H1 (cell line): ENCODE results near the gene DRAXIN. TPM values are rescaled to one million over a fixed set of nuclear protein-coding genes. Genes with fewer than 3 reads are reported as not detected.
A peak's percentile ranks its signal among the peaks of the same experiment; 100 is the strongest.

Experiments used
- CTCF ChIA-PET: fragments of 300-600 bp; sonication (Branson Sonifier 250); formaldehyde crosslinking; loops from one replicate; lab custom pipeline; 2021; ENCODE audit not compliant: partially characterized antibody; lab: Charles Lee
- POLR2A ChIA-PET: fragments of 300-600 bp; sonication (Branson Sonifier 250); formaldehyde crosslinking; loops from one replicate; lab custom pipeline; 2021; ENCODE audit warnings: inconsistent platforms; ENCODE audit not compliant: partially characterized antibody; lab: Charles Lee
- DNase-seq, 2 experiments: peaks; one replicate each; pipeline versions ENCODE4 v3.0.0 to v3.0.0-alpha.2; 2010 to 2022; ENCODE audit warnings: low spot score in 2 of 2, low read depth in 1 of 2, mixed read lengths in 1 of 2
- FAIRE-seq: peaks from 2 replicates; lab custom pipeline; 2011; peaks lifted over from hg19 to GRCh38; lab: Jason Lieb, UNC
- H2AFZ ChIP-seq: 2 replicates; pipeline ENCODE4 v1.8.1; 2012; ENCODE audit warnings: low read length, inconsistent platforms
- H2AK5ac ChIP-seq: 2 replicates; pipeline ENCODE4 v1.6.1; 2013; ENCODE audit warnings: low read depth, low read length
- H2BK120ac ChIP-seq: replicated peaks from 2 replicates; pipeline ENCODE3; 2013; ENCODE audit warnings: low read depth, low read length, inconsistent platforms
- H2BK12ac ChIP-seq: 2 replicates; pipeline ENCODE4 v1.6.1; 2013; ENCODE audit warnings: low read depth, low read length
- H2BK15ac ChIP-seq: 2 replicates; pipeline ENCODE4 v1.6.1; 2013; ENCODE audit warnings: low read length
- H2BK20ac ChIP-seq: 2 replicates; pipeline ENCODE4 v1.6.1; 2013; ENCODE audit warnings: low read length
- H2BK5ac ChIP-seq: 2 replicates; pipeline ENCODE4 v1.6.1; 2013; ENCODE audit warnings: low read depth, low read length
- H3K14ac ChIP-seq: 2 replicates; pipeline ENCODE4 v1.6.1; 2013; ENCODE audit warnings: inconsistent platforms; ENCODE audit not compliant: insufficient read length
- H3K18ac ChIP-seq: 2 replicates; pipeline ENCODE4 v1.6.1; 2013; ENCODE audit warnings: low read length; ENCODE audit errors: extremely low read depth
- H3K23ac ChIP-seq: 2 replicates; pipeline ENCODE4 v1.6.1; 2013; ENCODE audit warnings: inconsistent platforms; ENCODE audit not compliant: insufficient read length
- H3K23me2 ChIP-seq: 2 replicates; pipeline ENCODE4 v1.6.1; 2013; ENCODE audit warnings: low read depth, low read length
- H3K27ac ChIP-seq: 2 replicates; pipeline ENCODE4 v1.6.1; 2011; ENCODE audit warnings: low read depth, low read length, inconsistent platforms
- H3K27me3 ChIP-seq, 4 experiments: replicated peaks in 1 of 4; 1 replicate in 1 of 4; 2 replicates in 3 of 4; pipeline versions ENCODE4 v1.6.1 to v1.8.1; 2011 to 2013; ENCODE audit warnings: low read length in 3 of 4, mild to moderate bottlenecking in 3 of 4, inconsistent platforms in 2 of 4, mixed read lengths in 2 of 4, moderate library complexity in 1 of 4; ENCODE audit not compliant: control insufficient read depth in 3 of 4, insufficient read depth in 3 of 4; ENCODE audit errors: extremely low read depth in 1 of 4
- H3K36me3 ChIP-seq, 4 experiments: 2 replicates each; pipeline versions ENCODE4 v1.6.1 to v1.8.1; 2011 to 2013; ENCODE audit warnings: mild to moderate bottlenecking in 4 of 4, low read length in 3 of 4, moderate library complexity in 2 of 4, control low read depth in 1 of 4, inconsistent platforms in 1 of 4; ENCODE audit not compliant: insufficient read depth in 4 of 4, control insufficient read depth in 2 of 4
- H3K4ac ChIP-seq: replicated peaks from 2 replicates; pipeline ENCODE3; 2013; ENCODE audit warnings: low read length, low read depth, mixed read lengths, inconsistent platforms; ENCODE audit not compliant: insufficient read length
- H3K4me1 ChIP-seq, 4 experiments: replicated peaks in 1 of 4; 1 replicate in 1 of 4; 2 replicates in 3 of 4; pipeline versions ENCODE4 v1.6.1 to v1.8.1; 2011 to 2013; ENCODE audit warnings: low read length in 3 of 4, inconsistent platforms in 2 of 4, mixed read lengths in 1 of 4; ENCODE audit not compliant: insufficient read depth in 4 of 4, control insufficient read depth in 3 of 4
- H3K4me2 ChIP-seq, 2 experiments: 2 replicates each; pipeline versions ENCODE4 v1.6.1 to v1.8.1; 2011 to 2013; ENCODE audit warnings: low read depth in 2 of 2, low read length in 2 of 2, control low read depth in 1 of 2, inconsistent platforms in 1 of 2, mild to moderate bottlenecking in 1 of 2; ENCODE audit not compliant: insufficient read depth in 1 of 2
- H3K4me3 ChIP-seq, 4 experiments: fragments of 200-600, 300-600 bp in 1 of 4; sonication (generic), shearing (Covaris generic), sonication (Bioruptor Twin) in 1 of 4; 2 replicates each; pipeline versions ENCODE4 v1.5.1 to v1.8.1; 2011 to 2016; ENCODE audit warnings: low read length in 4 of 4, low read depth in 3 of 4, control low read depth in 2 of 4, inconsistent platforms in 2 of 4, mild to moderate bottlenecking in 2 of 4, mixed read lengths in 1 of 4, moderate library complexity in 1 of 4; ENCODE audit not compliant: insufficient read depth in 2 of 4; ENCODE audit errors: extremely low read depth in 1 of 4
- H3K56ac ChIP-seq: replicated peaks from 2 replicates; pipeline ENCODE3; 2013; ENCODE audit warnings: low read depth, mild to moderate bottlenecking, mixed read lengths, low read length, inconsistent platforms; ENCODE audit not compliant: insufficient read length
- H3K79me1 ChIP-seq: 2 replicates; pipeline ENCODE4 v1.6.1; 2013; ENCODE audit warnings: low read depth, low read length, control low read depth
- H3K79me2 ChIP-seq, 2 experiments: 2 replicates each; pipeline versions ENCODE4 v1.6.1 to v1.8.1; 2012 to 2013; ENCODE audit warnings: low read length in 2 of 2, mild to moderate bottlenecking in 2 of 2, inconsistent platforms in 1 of 2; ENCODE audit not compliant: insufficient read depth in 2 of 2, control insufficient read depth in 1 of 2
- H3K9ac ChIP-seq, 4 experiments: replicated peaks in 1 of 4; 1 replicate in 1 of 4; 2 replicates in 3 of 4; pipeline versions ENCODE4 v1.6.1 to v1.8.1; 2011 to 2013; ENCODE audit warnings: low read depth in 3 of 4, low read length in 3 of 4, control low read depth in 2 of 4, mild to moderate bottlenecking in 2 of 4, moderate library complexity in 2 of 4, inconsistent platforms in 1 of 4; ENCODE audit errors: extremely low read depth in 1 of 4
- H3K9me3 ChIP-seq, 2 experiments: 2 replicates each; pipeline versions ENCODE4 v1.6.1 to v1.8.1; 2012 to 2013; ENCODE audit warnings: mild to moderate bottlenecking in 2 of 2, moderate library complexity in 2 of 2, control low read depth in 1 of 2, inconsistent platforms in 1 of 2, low read depth in 1 of 2, low read length in 1 of 2, mixed read lengths in 1 of 2; ENCODE audit not compliant: insufficient read depth in 2 of 2
- H4K20me1 ChIP-seq, 2 experiments: replicated peaks in 1 of 2; 2 replicates each; pipeline versions ENCODE3 to v1.8.1; 2011 to 2013; ENCODE audit warnings: inconsistent platforms in 2 of 2, low read length in 2 of 2, mild to moderate bottlenecking in 1 of 2; ENCODE audit not compliant: insufficient read depth in 2 of 2, control insufficient read depth in 1 of 2
- H4K5ac ChIP-seq: 2 replicates; pipeline ENCODE4 v1.6.1; 2013; ENCODE audit warnings: low read length, low read depth, mixed read lengths, inconsistent platforms; ENCODE audit not compliant: insufficient read length
- H4K8ac ChIP-seq: 2 replicates; pipeline ENCODE4 v1.8.0; 2013; ENCODE audit warnings: mild to moderate bottlenecking, moderate library complexity, low read length, inconsistent platforms; ENCODE audit not compliant: insufficient read depth; ENCODE audit errors: extremely low read depth
- H4K91ac ChIP-seq: replicated peaks from 2 replicates; pipeline ENCODE3; 2013; ENCODE audit warnings: low read length, mixed read lengths, inconsistent platforms; ENCODE audit not compliant: insufficient read length
- HDAC6 ChIP-seq: IDR thresholded peaks from one replicate; pipeline ENCODE4 v1.7.1; 2012; ENCODE audit warnings: low read depth, mild to moderate bottlenecking, inconsistent platforms, low read length, moderate library complexity
- RAD21 ChIP-seq, 2 experiments: IDR thresholded peaks in 1 of 2; conservative IDR thresholded peaks in 1 of 2; 2 replicates each; pipeline ENCODE4 v1.6.1; 2011; ENCODE audit warnings: low read depth in 2 of 2, low read length in 2 of 2, improper control_type of control experiment in 1 of 2, inconsistent platforms in 1 of 2, mild to moderate bottlenecking in 1 of 2, moderate library complexity in 1 of 2
- SP1 ChIP-seq: IDR thresholded peaks from 2 replicates; pipeline ENCODE4 v1.6.1; 2011; ENCODE audit warnings: low read depth, low read length
- WGBS, 2 experiments: shearing (Covaris generic) in 1 of 2; methylation state at CpG; one replicate each; pipeline versions ENCODE4 v1.1.6 to v1.1.7; 2013 to 2015; ENCODE audit warnings: low lambda C conversion rate in 2 of 2, mixed read lengths in 2 of 2, inconsistent platforms in 1 of 2, low coverage in 1 of 2, missing lambda C conversion rate in 1 of 2; ENCODE audit not compliant: insufficient replicate concordance in 2 of 2, insufficient coverage in 1 of 2, insufficient read length in 1 of 2; ENCODE audit errors: extremely low coverage in 1 of 2, missing lambda C conversion rate in 1 of 2; 5-methylcytosine and 5-hydroxymethylcytosine counted together
- polyA plus RNA-seq, 7 experiments: library from polyadenylated mRNA; depleted of rRNA in 3 of 7; stranded (reverse) in 5 of 7; unstranded in 2 of 7; fragments of >200 nt in 5 of 7; fragments of 200-250 nt in 2 of 7; gene quantifications; 1 replicate in 5 of 7; 2 replicates in 1 of 7; 4 replicates in 1 of 7; pipeline versions ENCODE4 v1.2.1 to v1.2.3, GENCODE V29; 2011 to 2013; ENCODE audit warnings: missing spikeins in 2 of 7, mixed read lengths in 2 of 7
- total RNA-seq: library from RNA; stranded (reverse); fragmentation: NEBNext Ultra II Directional; extraction: Animal tissue kit (Norgen Biotek cat#: 25700); gene quantifications from 2 replicates; pipeline ENCODE4 v1.2.1, GENCODE V29; 2021
- TF ChIP-seq, protein P1 (sequence below), 3 experiments: IDR thresholded peaks; 1 replicate in 2 of 3; 2 replicates in 1 of 3; pipeline versions ENCODE4 v1.5.1 to v1.6.1; 2011; ENCODE audit warnings: low read length in 3 of 3, mild to moderate bottlenecking in 3 of 3, inconsistent platforms in 2 of 3, low read depth in 1 of 3, moderate library complexity in 1 of 3; ENCODE audit not compliant: insufficient read depth in 1 of 3; ENCODE audit errors: control extremely low read depth in 1 of 3

The DRAXIN gene
- total and polyA plus RNA-seq, 2 of the 8 experiments (the other 6 are each of a cell fraction or from before 2014, with no cell fraction given): 4.6 to 17.6 TPM

DNA sequence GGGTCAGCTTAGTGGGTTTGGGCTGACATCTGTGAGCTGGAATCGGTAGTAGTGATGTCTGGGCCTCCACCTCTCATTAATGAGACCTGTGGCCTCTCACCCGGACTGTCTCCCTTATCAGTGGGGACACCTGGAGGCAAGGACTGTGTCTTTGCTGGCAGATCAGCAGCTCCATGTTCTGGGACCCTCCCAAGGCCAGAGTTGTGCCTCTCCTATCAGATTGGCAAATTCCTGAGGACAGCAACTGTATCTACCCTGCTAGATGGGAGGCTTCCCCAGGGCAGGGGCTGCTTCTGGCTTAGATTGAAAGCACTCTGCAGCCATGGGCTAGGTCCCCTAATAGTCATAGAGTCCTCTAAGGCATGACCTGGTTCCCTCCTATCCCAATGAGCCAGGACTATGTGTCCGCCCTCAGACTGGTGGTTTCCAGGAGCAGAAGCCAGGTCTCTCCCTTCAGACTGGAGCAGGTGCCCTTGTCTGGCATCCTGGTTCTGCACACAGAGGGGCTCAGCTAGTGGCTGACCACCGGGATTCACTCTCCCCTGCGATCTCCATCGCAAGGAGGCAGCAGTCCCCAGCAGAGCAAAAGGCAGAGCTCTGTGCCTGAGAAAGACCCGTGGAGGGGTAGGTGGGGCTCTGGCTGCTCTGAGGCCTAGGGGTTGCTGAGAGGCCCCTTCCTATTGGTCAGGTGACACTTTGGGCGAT is 5.8 kb downstream of the DRAXIN start:
- Histone ChIP-seq H3K27me3 (peaks cover 0 to 2% (median 0%) of the 10 kb centered on the region in 4 experiments; a peak in 3 of 7 replicates), H4K91ac (no peak overlapping the region), H3K79me1 (peaks cover 19% of the 10 kb centered on the region), H4K20me1 (peaks cover 0 to 9% of the 10 kb centered on the region in 2 experiments), H3K9me3 (no peaks in the 10 kb centered on the region), H3K56ac (no peak overlapping the region), H3K4me2 (no peak overlapping the region), H3K4ac (no peak overlapping the region), H4K8ac (no peak overlapping the region), H3K23me2 (peaks cover 9% of the 10 kb centered on the region), H3K18ac (peak overlapping the region; percentile 52; the same call in 1 of the 2 replicates), H3K4me3 (no peak overlapping the region), H3K9ac (no peak overlapping the region), H2BK15ac (peak overlapping the region; percentile 31; the same call in 1 of the 2 replicates)
- POLR2A ChIA-PET: interaction anchor here (0.9 to 32.0 kb wide), 10 partner anchors 12 to 213 kb away, joined by 3 to 1025 read pairs (median 4); partner anchors contain the start of genes FBXO6 and MAD2L2
- TF ChIP-seq HDAC6 (no peak), RAD21 (IDR thresholded peaks at IDR 0.05 in 1 of 2, conservative IDR thresholded peaks at IDR 0.05 in 1 of 2; ENCODE audit: low read depth in 2 of 2, low read length in 2 of 2) (peak; percentile 3 to 28; a peak in 1 of 4 replicates), SP1 (no peak)
- TF ChIP-seq, protein P1, sequence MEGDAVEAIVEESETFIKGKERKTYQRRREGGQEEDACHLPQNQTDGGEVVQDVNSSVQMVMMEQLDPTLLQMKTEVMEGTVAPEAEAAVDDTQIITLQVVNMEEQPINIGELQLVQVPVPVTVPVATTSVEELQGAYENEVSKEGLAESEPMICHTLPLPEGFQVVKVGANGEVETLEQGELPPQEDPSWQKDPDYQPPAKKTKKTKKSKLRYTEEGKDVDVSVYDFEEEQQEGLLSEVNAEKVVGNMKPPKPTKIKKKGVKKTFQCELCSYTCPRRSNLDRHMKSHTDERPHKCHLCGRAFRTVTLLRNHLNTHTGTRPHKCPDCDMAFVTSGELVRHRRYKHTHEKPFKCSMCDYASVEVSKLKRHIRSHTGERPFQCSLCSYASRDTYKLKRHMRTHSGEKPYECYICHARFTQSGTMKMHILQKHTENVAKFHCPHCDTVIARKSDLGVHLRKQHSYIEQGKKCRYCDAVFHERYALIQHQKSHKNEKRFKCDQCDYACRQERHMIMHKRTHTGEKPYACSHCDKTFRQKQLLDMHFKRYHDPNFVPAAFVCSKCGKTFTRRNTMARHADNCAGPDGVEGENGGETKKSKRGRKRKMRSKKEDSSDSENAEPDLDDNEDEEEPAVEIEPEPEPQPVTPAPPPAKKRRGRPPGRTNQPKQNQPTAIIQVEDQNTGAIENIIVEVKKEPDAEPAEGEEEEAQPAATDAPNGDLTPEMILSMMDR (IDR thresholded peaks at IDR 0.05; ENCODE audit: control extremely low read depth in 1 of 3, insufficient read depth in 1 of 3, low read depth in 1 of 3, low read length in 3 of 3): no peak
- TF ChIP-seq, all 59 proteins: peak for 1
- H4K5ac ChIP-seq: no peak overlapping the region
- H3K36me3 ChIP-seq: peaks cover 0 to 5% (median 0%) of the 10 kb centered on the region in 4 experiments; a peak in 1 of 8 replicates
- WGBS, 2 experiments: 78% methylated on average over 8 of the region's 8 CpGs; no CpG with 5 or more reads in 1 of the 2 experiments
- no peak overlapping the region for H3K27ac ChIP-seq
- CTCF ChIA-PET: interaction anchor here (0.6 to 7.3 kb wide), 11 partner anchors 11 to 270 kb away, joined by 3 to 129 read pairs (median 4); no protein-coding TSS in a partner anchor
- H2BK120ac ChIP-seq: no peak overlapping the region
- no peak overlapping the region for H2BK12ac ChIP-seq
- no peak for DNase-seq
- FAIRE-seq: no peak
- peak overlapping the region; percentile 0; the same call in 1 of the 2 replicates for H2AK5ac ChIP-seq
- no peak overlapping the region for H2BK5ac ChIP-seq
- H3K14ac ChIP-seq: no peak overlapping the region
- peaks cover 4 to 38% of the 10 kb centered on the region in 2 experiments; a peak in 3 of 4 replicates for H3K79me2 ChIP-seq
- peak overlapping the region; percentile 72; the same call in 1 of the 2 replicates for H2BK20ac ChIP-seq
- H3K4me1 ChIP-seq: peaks cover 2 to 38% (median 32%) of the 10 kb centered on the region in 4 experiments
- H2AFZ ChIP-seq: no peak overlapping the region
- H3K23ac ChIP-seq: no peak overlapping the region
